ENCODE measurements around the gene SPACA7. TPM values are rescaled to one million over a fixed set of nuclear protein-coding genes. Genes with fewer than 3 reads are reported as not detected.

Gene SPACA7
- total RNA-seq, 1 donor from 2014 or later, result not detected

GRCh38 chr13:112348642-112349345, 27.4 kb upstream of the SPACA7 start:
- TF ChIP-seq CTCF (conservative IDR thresholded peaks at IDR 0.05; ENCODE audit: low read depth, low read length), result no peak
- H3K4me3 ChIP-seq (ENCODE audit: low read depth, low read length), result no peak overlapping the region
- DNase-seq (ENCODE audit: low read depth), result no peak

GRCh38 chr13:112349681-112350080, 26.5 kb upstream of the SPACA7 start:
- TF ChIP-seq CTCF (conservative IDR thresholded peaks at IDR 0.05; ENCODE audit: low read depth, low read length), result no peak
- H3K4me3 ChIP-seq (ENCODE audit: low read depth, low read length), result no peak overlapping the region
- no peak for DNase-seq (ENCODE audit: low read depth)

- H3K4me3 ChIP-seq (ENCODE audit: low read depth, low read length), result no peak overlapping the region
- no peak for DNase-seq (ENCODE audit: low read depth)
- no peak for TF ChIP-seq CTCF (conservative IDR thresholded peaks at IDR 0.05; ENCODE audit: low read depth, low read length)
These were observed 25.9 kb upstream of the SPACA7 start for GRCh38 chr13:112350300-112350699.

GRCh38 chr13:112351825-112352224, 24.3 kb upstream of the SPACA7 start:
- H3K4me3 ChIP-seq (ENCODE audit: low read depth, low read length), result no peak overlapping the region
- no peak for DNase-seq (ENCODE audit: low read depth)
- TF ChIP-seq CTCF (conservative IDR thresholded peaks at IDR 0.05; ENCODE audit: low read depth, low read length), result no peak

- no peak overlapping the region for H3K4me3 ChIP-seq (ENCODE audit: low read depth, low read length)
- no peak for TF ChIP-seq CTCF (conservative IDR thresholded peaks at IDR 0.05; ENCODE audit: low read depth, low read length)
- no peak for DNase-seq (ENCODE audit: low read depth)
These were observed 22.3 kb upstream of the SPACA7 start for GRCh38 chr13:112353856-112354255.

GRCh38 chr13:112354330-112355273, 21.6 kb upstream of the SPACA7 start:
- H3K4me3 ChIP-seq (ENCODE audit: low read depth, low read length), result no peak overlapping the region
- no peak for TF ChIP-seq CTCF (conservative IDR thresholded peaks at IDR 0.05; ENCODE audit: low read depth, low read length)
- DNase-seq (ENCODE audit: low read depth), result no peak
